ENCODE measurements around the gene RIMBP2.

Gene RIMBP2

DNA sequence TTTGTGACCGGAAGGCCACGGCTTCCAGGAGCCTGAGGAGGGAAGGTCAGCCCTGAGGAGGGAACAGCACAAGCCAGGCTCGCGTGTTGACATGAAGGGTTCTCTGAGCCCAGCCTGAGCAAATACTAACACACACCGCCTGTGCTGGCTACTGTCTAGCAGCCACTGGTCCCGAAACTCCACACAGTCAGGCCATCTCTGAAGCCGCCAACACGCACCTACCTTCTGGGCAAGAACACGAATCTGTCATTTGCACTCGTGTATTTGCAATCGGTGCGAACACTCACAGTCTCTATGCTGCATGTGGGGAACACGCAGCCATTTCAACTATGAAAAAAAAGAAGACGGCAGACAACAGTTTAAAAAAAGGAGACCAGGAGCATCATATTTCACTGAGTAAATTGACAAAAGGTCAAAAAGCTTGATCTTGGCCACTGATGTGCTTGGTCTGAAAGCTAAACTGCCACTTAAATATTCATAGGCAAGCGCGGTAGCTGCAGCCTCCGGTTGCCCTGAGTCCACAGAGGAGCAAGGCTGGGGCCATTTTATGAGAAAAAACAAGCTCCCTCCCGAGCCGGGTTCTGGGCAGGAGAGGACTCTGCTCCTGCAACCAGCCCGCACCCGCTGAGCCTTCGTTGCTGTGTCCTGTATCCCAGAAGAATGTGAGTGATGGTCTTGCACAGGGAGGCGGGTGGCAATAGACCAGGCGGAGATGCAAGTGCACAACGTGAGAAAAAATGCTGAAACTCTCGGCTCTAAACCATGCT, 57.8 kb downstream of the RIMBP2 start:
- no peaks in the 10 kb centered on the region for H4K20me1 ChIP-seq
- no peak overlapping the region for H3K4me3 ChIP-seq
- no peaks in the 10 kb centered on the region for H3K36me3 ChIP-seq
- H3K4me2 ChIP-seq, result peak overlapping the region; percentile 83
- H3K9ac ChIP-seq, result no peak overlapping the region
- no peak for TF ChIP-seq Cebpa-rat (IDR thresholded peaks at IDR 0.05)
- peaks cover 79% of the 10 kb centered on the region for H3K4me1 ChIP-seq
- H3K9me3 ChIP-seq, result peaks cover 9% of the 10 kb centered on the region; the same call in 1 of the 2 replicates
- H3K27ac ChIP-seq, result no peak overlapping the region
- H3K27me3 ChIP-seq, result no peaks in the 10 kb centered on the region

DNA sequence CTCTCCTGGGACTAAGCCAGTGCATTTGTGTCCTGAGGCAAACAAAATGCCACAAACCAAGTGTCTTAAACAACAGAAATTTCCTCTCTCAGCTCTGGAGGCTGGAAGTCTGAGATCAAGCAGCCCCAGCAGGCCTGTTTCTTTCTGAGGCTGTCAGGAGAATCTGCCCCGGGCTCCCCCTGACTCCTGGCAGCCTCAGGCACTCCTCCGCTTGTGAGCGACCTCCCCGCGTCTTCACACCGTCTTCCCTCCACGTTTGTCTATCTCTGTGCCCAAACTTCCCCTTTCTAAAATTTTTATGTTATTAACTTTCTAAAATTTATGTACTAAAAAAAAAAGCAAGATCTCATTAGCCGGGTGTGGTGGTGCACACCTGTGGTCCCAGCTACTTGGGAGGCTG, 59.7 kb downstream of the RIMBP2 start:
- Histone ChIP-seq H4K20me1 (no peaks in the 10 kb centered on the region), H3K27ac (peak overlapping the region; percentile 46), H3K9me3 (peaks cover 14% of the 10 kb centered on the region; the same call in 1 of the 2 replicates), H3K4me2 (peak overlapping the region; percentile 83), H3K9ac (peak overlapping the region; percentile 56; the same call in 1 of the 2 replicates), H3K27me3 (no peaks in the 10 kb centered on the region), H3K4me1 (peaks cover 73% of the 10 kb centered on the region), H3K4me3 (peak overlapping the region; percentile 23; the same call in 1 of the 2 replicates), H3K36me3 (no peaks in the 10 kb centered on the region)
- no peak for TF ChIP-seq Cebpa-rat (IDR thresholded peaks at IDR 0.05)

DNA sequence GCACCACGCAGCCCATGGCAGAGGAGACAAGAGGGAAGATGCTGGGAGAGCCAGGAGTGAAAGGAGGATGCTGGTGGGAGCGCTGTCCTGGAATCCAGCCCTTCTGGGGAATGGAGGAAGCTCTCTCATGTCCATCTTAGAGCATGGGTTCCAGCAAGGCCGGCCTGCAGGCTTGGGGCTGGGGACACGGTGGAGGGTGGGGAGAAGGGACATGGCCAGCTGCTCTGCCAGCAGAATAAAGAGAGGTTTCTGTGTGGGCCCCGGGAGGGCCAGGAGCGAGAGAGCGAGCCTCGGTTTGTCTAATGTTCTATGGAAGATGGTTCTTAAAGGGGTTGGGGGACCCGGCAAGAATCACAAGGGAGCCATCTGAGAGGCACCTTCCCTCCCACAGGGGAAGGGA, 60.2 kb downstream of the RIMBP2 start:
- Histone ChIP-seq H3K27ac (peak overlapping the region; percentile 46), H3K4me3 (peak overlapping the region; percentile 23; the same call in 1 of the 2 replicates), H3K9me3 (peaks cover 14% of the 10 kb centered on the region; the same call in 1 of the 2 replicates), H3K27me3 (no peaks in the 10 kb centered on the region), H3K36me3 (no peaks in the 10 kb centered on the region), H3K4me2 (peak overlapping the region; percentile 83), H3K4me1 (peaks cover 78% of the 10 kb centered on the region), H3K9ac (peak overlapping the region; percentile 56; the same call in 1 of the 2 replicates), H4K20me1 (no peaks in the 10 kb centered on the region)
- TF ChIP-seq Cebpa-rat (IDR thresholded peaks at IDR 0.05), result no peak

DNA sequence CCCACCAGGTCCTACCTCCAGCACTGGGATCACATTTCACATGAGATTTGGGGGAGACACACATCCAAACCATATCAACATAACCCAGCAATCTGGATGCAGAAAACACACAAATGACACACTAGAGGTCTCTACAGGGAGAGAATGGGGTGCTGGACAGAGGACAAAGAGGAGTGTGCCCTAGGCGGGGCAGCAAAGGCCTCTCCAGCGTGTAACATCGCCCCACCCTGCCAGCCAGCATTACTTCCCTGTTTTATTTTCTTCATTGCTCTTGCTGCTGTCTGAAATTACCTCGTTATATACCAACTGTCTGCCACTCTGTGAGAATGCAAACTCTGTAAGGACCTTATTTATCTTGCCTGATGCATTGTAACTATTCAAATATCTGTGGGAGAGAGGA, 61.1 kb downstream of the RIMBP2 start:
- Histone ChIP-seq H4K20me1 (no peaks in the 10 kb centered on the region), H3K9me3 (peaks cover 14% of the 10 kb centered on the region; the same call in 1 of the 2 replicates), H3K36me3 (no peaks in the 10 kb centered on the region), H3K4me3 (no peak overlapping the region), H3K27ac (no peak overlapping the region), H3K27me3 (no peaks in the 10 kb centered on the region), H3K9ac (no peak overlapping the region), H3K4me2 (peak overlapping the region; percentile 83), H3K4me1 (peaks cover 82% of the 10 kb centered on the region)
- no peak for TF ChIP-seq Cebpa-rat (IDR thresholded peaks at IDR 0.05)

DNA sequence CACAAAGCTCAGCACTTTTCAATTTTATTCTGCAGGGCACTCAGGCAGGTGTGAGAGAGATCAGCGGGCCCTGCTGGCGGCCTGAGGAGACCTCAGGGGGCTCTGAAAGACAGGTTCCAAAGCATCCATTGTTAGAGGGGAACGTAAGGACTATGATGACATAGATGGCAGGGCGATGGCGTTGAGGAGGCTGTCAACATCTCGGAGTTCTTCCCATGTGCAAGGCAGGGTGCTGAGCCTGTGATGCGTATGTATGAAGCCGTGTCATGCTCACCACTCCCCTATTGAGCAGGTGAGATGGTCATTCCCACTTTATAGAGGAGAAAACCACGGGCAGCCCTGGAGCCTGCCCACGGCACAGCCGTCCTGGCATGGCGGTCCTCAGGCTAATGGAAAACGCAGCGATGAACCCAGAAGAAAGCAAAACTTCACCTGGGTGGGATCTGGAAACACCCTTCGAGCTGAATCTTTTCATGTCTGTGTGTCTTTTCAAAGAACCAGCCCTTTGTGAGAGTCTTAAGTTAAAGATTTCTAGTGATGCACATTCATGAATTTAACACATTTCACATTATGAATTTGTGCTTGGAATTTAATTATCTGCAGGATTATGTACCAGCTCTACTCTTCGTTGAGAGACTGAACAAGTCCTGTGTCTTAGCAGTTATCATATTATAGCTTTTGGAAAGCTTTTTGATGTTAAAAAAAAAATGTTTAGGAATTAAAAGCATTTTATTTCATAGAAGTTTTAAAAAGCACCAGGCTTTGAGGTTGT, 64.7 kb downstream of the RIMBP2 start:
- Histone ChIP-seq H3K27ac (no peak overlapping the region), H3K27me3 (no peaks in the 10 kb centered on the region), H3K36me3 (no peaks in the 10 kb centered on the region), H3K4me3 (no peak overlapping the region), H3K9me3 (peaks cover 14% of the 10 kb centered on the region; the same call in 1 of the 2 replicates), H3K4me1 (peaks cover 60% of the 10 kb centered on the region), H4K20me1 (no peaks in the 10 kb centered on the region), H3K9ac (no peak overlapping the region), H3K4me2 (peak overlapping the region; percentile 87)
- no peak for TF ChIP-seq Cebpa-rat (IDR thresholded peaks at IDR 0.05)

DNA sequence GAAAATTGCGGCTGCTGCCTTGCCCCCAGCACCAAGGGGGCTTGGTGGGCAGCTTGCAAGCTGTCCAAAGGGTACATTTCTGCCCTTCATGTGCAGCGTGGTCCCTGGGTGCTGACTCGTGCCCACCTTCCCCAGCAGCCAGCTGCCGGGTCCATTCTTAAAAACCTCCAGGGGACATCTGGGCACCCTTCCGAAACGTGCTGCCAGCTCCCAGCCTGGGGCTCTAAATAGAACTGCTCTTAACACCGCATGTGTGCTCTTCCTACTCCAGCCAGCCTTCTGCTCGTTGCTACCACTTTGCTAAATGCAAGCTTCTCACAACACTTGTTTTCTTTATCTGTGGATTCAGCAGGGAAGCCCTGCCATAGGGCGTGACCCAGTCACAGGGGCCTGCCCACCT, 66.0 kb downstream of the RIMBP2 start:
- Histone ChIP-seq H3K9me3 (peaks cover 14% of the 10 kb centered on the region; the same call in 1 of the 2 replicates), H3K4me2 (peak overlapping the region; percentile 87), H3K9ac (peak overlapping the region; percentile 65), H3K27ac (0 out of 2 replicates have a peak overlapping the region, but pooled peaks have one; percentile 35), H4K20me1 (no peaks in the 10 kb centered on the region), H3K36me3 (no peaks in the 10 kb centered on the region), H3K4me3 (no peak overlapping the region), H3K27me3 (no peaks in the 10 kb centered on the region), H3K4me1 (peaks cover 48% of the 10 kb centered on the region)
- TF ChIP-seq Cebpa-rat (IDR thresholded peaks at IDR 0.05), result no peak

DNA sequence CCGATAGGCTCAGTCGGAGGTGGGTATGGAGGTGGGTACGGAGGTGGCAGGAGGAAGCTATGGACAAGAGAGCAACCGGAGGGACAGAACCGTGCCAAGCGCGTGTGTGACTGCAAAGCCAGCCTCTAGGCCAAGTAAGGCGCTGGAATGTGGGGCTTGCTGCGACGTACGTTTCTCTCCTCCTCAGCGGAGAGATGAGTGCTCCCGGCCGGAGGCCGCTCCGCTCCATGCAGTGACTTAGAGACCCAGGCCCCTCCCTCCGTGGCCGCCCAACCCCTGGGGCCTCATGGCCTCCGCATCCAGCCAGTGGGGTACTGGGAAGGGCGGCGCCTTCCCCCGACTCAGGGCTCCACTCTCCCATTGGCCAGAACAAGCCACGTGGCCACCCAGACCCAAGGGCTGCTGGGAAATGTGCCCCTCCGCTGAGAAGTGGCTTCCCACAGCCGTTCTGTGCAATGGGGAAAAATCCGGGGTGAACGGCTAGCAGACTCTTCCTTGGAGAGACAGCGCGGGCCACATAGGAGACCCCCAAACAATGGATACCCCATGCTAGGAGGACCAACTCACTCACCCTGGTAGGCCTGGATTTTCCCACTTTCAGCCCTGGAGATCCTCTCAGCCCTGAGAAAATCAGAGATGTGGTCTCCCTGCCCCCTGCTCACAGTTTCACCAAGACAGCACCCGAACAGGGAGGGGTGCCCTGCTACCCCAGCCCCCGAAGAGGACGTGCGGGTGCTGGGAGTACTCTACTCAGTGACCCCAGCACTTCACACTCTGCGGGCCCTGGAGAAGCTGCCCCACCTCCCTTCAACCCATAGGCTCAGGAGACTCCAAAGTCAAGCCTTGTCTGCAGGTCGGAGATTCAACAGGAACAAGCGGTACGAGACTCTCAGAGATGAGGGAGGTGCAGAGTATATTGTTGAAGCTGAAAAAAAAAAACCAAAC, 66.7 kb downstream of the RIMBP2 start:
- no peaks in the 10 kb centered on the region for H4K20me1 ChIP-seq
- H3K4me1 ChIP-seq, result peaks cover 42% of the 10 kb centered on the region
- peak overlapping the region; percentile 87 for H3K4me2 ChIP-seq
- 0 out of 2 replicates have a peak overlapping the region, but pooled peaks have one; percentile 35 for H3K27ac ChIP-seq
- TF ChIP-seq Cebpa-rat (IDR thresholded peaks at IDR 0.05), result no peak
- H3K36me3 ChIP-seq, result no peaks in the 10 kb centered on the region
- H3K27me3 ChIP-seq, result no peaks in the 10 kb centered on the region
- H3K9ac ChIP-seq, result peak overlapping the region; percentile 65
- peaks cover 14% of the 10 kb centered on the region; the same call in 1 of the 2 replicates for H3K9me3 ChIP-seq
- no peak overlapping the region for H3K4me3 ChIP-seq

DNA sequence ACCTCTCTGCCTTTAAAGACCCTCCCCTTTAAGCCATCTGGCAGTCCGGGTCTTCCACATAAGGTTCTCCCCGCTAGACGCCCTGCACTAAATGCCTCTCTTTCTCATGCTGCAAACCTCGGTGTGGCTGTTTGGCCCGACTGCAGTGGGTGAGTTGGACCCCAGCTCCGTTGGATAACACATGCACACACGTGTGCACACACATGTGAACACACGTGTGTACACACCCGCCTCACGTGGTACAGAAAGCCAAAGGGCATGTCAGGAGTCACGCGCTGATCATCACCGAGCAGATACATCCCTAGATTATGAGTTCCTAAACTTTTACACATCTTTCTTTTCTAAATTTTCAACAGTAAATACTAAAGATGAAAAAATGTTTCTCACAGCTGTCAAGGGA, 68.3 kb downstream of the RIMBP2 start:
- no peaks in the 10 kb centered on the region for H3K36me3 ChIP-seq
- no peak for TF ChIP-seq Cebpa-rat (IDR thresholded peaks at IDR 0.05)

More for the DNA sequence above, 68.3 kb downstream of the RIMBP2 start:
- Histone ChIP-seq H3K4me2 (no peak overlapping the region), H3K9me3 (no peaks in the 10 kb centered on the region), H3K4me1 (peaks cover 38% of the 10 kb centered on the region), H4K20me1 (no peaks in the 10 kb centered on the region), H3K9ac (no peak overlapping the region), H3K27ac (no peak overlapping the region), H3K27me3 (no peaks in the 10 kb centered on the region), H3K4me3 (no peak overlapping the region)

Measured in BLaER1 (cell line).